Kidney (tissue), 14 donors: Measurements from ENCODE around the gene PLEKHF1. TPM values are rescaled to one million over a fixed set of nuclear protein-coding genes. Genes with fewer than 3 reads are reported as not detected.

Source experiments
- DNase-seq, 5 donors: peaks; one replicate each; pipeline ENCODE4 v3.0.0-alpha.2; 2013 to 2020
- FAIRE-seq: peaks from 2 replicates; lab custom pipeline; 2012; peaks lifted over from hg19 to GRCh38; lab: Jason Lieb, UNC
- H3K27ac ChIP-seq, 2 donors: one replicate each; pipeline ENCODE4 v1.7.0; 2013; ENCODE audit warnings: low read depth in 2 of 2, low read length in 2 of 2, inconsistent platforms in 1 of 2
- H3K27me3 ChIP-seq: one replicate; pipeline ENCODE4 v1.7.1; 2013; ENCODE audit warnings: low read length, inconsistent platforms; ENCODE audit not compliant: control insufficient read depth, insufficient read depth
- H3K36me3 ChIP-seq, 3 donors: one replicate each; pipeline versions ENCODE4 v1.7.0 to v1.7.1; 2013; ENCODE audit warnings: low read length in 3 of 3, control low read depth in 1 of 3, inconsistent platforms in 1 of 3; ENCODE audit not compliant: insufficient read depth in 3 of 3, control insufficient read depth in 2 of 3
- H3K4me1 ChIP-seq, 3 donors: one replicate each; pipeline versions ENCODE4 v1.7.0 to v1.7.1; 2013; ENCODE audit warnings: low read length in 3 of 3, inconsistent platforms in 1 of 3, low read depth in 1 of 3; ENCODE audit not compliant: control insufficient read depth in 2 of 3, insufficient read depth in 2 of 3
- H3K4me3 ChIP-seq, 3 donors: one replicate each; pipeline versions ENCODE4 v1.7.0 to v1.8.1; 2013; ENCODE audit warnings: low read length in 3 of 3, control low read depth in 1 of 3, inconsistent platforms in 1 of 3
- H3K9ac ChIP-seq, 3 donors: one replicate each; pipeline versions ENCODE4 v1.7.0 to v1.7.1; 2013; ENCODE audit warnings: low read length in 3 of 3, control low read depth in 1 of 3, inconsistent platforms in 1 of 3
- H3K9me3 ChIP-seq, 3 donors: one replicate each; pipeline versions ENCODE4 v1.7.0 to v1.7.1; 2013; ENCODE audit warnings: low read length in 3 of 3, control low read depth in 1 of 3, inconsistent platforms in 1 of 3; ENCODE audit not compliant: control insufficient read depth in 2 of 3, insufficient read depth in 1 of 3
- CTCF ChIP-seq: IDR thresholded peaks from 3 replicates; pipeline ENCODE4 v1.5.1; 2012; ENCODE audit warnings: mild to moderate bottlenecking, moderate library complexity, borderline replicate concordance; ENCODE audit not compliant: insufficient read depth; ENCODE audit errors: extremely low read depth
- intact Hi-C: fragments of 100-400 bp; cut with DNase I; formaldehyde crosslinking; loops from one replicate; pipeline ENCODE4 v1.11.1; 2022
- polyA plus RNA-seq: library from polyadenylated mRNA; stranded (reverse); fragments of 350-450 nt; fragmentation: Illumina TruSeq; extraction: RNeasy Lipid Tissue Mini Kit (QIAGEN cat#74804); gene quantifications from one replicate; pipeline ENCODE4 v1.2.3, GENCODE V29; 2014; ENCODE audit warnings: low read depth, low replicate concordance; ENCODE audit not compliant: insufficient read depth
- total RNA-seq: library from RNA; stranded (reverse); fragmentation: NEBNext Ultra II Directional; extraction: Animal tissue kit (Norgen Biotek cat#: 25700); gene quantifications from one replicate; pipeline ENCODE4 v1.2.1, GENCODE V29; 2021
- donor health status: control.
- donor health status: control.
- donor health status: control.
- donor health status: control.
- donor health status: control.
- donor health status: DM: yes; HTN: yes; CAD: no.
- donor health status: Normal renal cell carcinoma (clear cell type).

PLEKHF1 gene
- total and polyA plus RNA-seq, 2 donors from 2014 or later: 7.1 to 11.7 TPM

DNA sequence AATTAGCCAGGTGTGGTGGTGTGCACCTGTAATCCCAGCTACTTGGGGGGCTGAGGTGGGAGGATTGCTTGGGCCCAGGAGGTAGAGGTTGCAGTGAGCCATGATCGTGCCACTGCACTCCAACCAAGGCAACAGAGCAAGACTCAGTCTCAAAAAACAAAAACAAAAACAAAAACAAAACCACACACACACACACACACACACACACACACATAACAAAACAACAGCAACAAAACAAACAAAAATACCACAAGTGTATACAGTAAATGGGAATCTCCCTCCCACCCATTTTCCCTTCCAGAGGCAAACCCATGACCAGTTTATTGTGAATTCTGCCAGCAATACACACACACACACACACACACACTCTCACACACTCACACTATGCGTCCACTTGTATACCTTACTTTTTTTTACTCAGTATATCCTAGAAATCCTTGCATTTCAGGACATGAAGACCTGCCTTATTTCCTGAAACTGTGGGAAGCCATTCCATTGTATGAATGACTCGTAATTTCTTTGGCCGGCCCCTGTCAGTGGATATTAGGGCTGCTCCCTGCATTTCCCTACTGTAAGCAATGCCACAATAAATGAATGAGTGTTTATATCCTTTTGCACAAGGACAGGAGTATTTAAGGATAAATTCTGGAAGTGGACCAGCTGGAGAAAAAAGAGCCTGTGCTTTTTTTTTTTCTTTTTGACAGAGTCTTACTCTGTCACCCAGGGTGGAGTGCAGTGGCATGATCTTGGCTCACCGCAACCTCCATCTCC lies 6.9 kb upstream of the PLEKHF1 start:
- H3K9me3 ChIP-seq: peaks cover 0 to 6% (median 0%) of the 10 kb centered on the region in 3 donors
- DNase-seq (no peak), FAIRE-seq (no peak)
- H3K4me1 ChIP-seq: peaks cover 0 to 4% (median 0%) of the 10 kb centered on the region in 3 donors
- TF ChIP-seq CTCF: no peak
- H3K36me3 ChIP-seq: no peaks in the 10 kb centered on the region
- H3K4me3 ChIP-seq: no peak overlapping the region
- no peaks in the 10 kb centered on the region for H3K27me3 ChIP-seq
- intact Hi-C loops: no loop called here
- no peak overlapping the region for H3K27ac ChIP-seq
- no peak overlapping the region for H3K9ac ChIP-seq

DNA sequence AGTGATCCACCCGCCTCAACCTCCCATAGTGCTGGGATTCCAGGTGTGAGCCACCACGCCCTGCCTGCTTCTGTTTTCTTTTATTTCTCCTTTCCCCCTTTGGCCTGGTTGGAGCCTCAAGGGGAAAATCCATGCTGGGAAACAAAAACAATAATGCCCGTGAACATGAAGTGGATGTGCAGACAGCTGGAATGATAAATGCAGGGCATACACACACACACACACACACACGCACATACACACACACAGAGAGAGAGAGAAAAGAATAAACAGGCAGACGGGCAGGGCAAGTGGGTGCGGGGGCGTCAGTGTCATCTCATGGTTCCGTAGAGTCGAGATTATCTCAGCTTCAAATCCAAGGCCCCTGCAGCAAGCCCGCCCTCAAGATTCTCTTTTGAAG lies 4.4 kb upstream of the PLEKHF1 start:
- Histone ChIP-seq H3K27ac (no peak overlapping the region), H3K36me3 (no peaks in the 10 kb centered on the region), H3K4me1 (peaks cover 0 to 9% (median 0%) of the 10 kb centered on the region in 3 donors), H3K9ac (no peak overlapping the region), H3K9me3 (no peaks in the 10 kb centered on the region), H3K27me3 (no peaks in the 10 kb centered on the region), H3K4me3 (no peak overlapping the region)
- FAIRE-seq: no peak
- intact Hi-C loops: no loop called here
- no peak for DNase-seq
- TF ChIP-seq CTCF: no peak

GRCh38 chr19:29662278-29662603 lies 3.0 kb upstream of the PLEKHF1 start:
- Histone ChIP-seq H3K4me3 (no peak overlapping the region), H3K4me1 (peaks cover 0 to 22% (median 3%) of the 10 kb centered on the region in 3 donors), H3K27ac (peak overlapping the region in 1 of 2 donors; percentile 5), H3K9ac (no peak overlapping the region), H3K27me3 (no peaks in the 10 kb centered on the region), H3K9me3 (no peaks in the 10 kb centered on the region), H3K36me3 (no peaks in the 10 kb centered on the region)
- FAIRE-seq (no peak), DNase-seq (no peak)
- intact Hi-C loops: no loop called here
- no peak for TF ChIP-seq CTCF
